HL-60 (cell line): ENCODE data around the gene CADM1.

Experiments used
- DNase-seq, 2 experiments: peaks; one replicate each; pipeline ENCODE4 v3.0.0-alpha.2; 2010 to 2020; ENCODE audit warnings: low read depth in 1 of 2, low spot score in 1 of 2
- H3K27ac ChIP-seq: fragments of 250-450 bp; sonication (Bioruptor Pico); replicated peaks from 2 replicates; pipeline ENCODE4 v1.5.1; 2020; ENCODE audit warnings: mild to moderate bottlenecking, moderate library complexity
- H3K27me3 ChIP-seq: fragments of 250-450 bp; sonication (Bioruptor Pico); 2 replicates; pipeline ENCODE4 v1.5.1; 2021; ENCODE audit warnings: mild to moderate bottlenecking, moderate library complexity; ENCODE audit not compliant: insufficient read depth, poor library complexity, severe bottlenecking
- H3K4me3 ChIP-seq: replicated peaks from 2 replicates; pipeline ENCODE4 v1.5.1; 2011; ENCODE audit warnings: mild to moderate bottlenecking, control low read depth, low read length; ENCODE audit not compliant: insufficient read depth
- CTCF ChIP-seq: IDR thresholded peaks from one replicate; pipeline ENCODE4 v1.5.1; 2011; ENCODE audit warnings: low read length, control low read depth, inconsistent platforms; ENCODE audit not compliant: insufficient read depth
- GABPA ChIP-seq: IDR thresholded peaks from 2 replicates; pipeline ENCODE4 v1.6.1; 2012; ENCODE audit warnings: low read depth
- POLR2AphosphoS5 ChIP-seq: IDR thresholded peaks from 2 replicates; pipeline ENCODE4 v1.6.1; 2012; ENCODE audit warnings: low read depth
- REST ChIP-seq: IDR thresholded peaks from 2 replicates; pipeline ENCODE4 v1.6.1; 2012; ENCODE audit warnings: low read depth; ENCODE audit not compliant: insufficient replicate concordance
- SPI1 ChIP-seq: IDR thresholded peaks from 2 replicates; pipeline ENCODE4 v1.6.1; 2012; ENCODE audit warnings: low read depth, mild to moderate bottlenecking, borderline replicate concordance

The CADM1 gene

GRCh38 chr11:115481528-115481927, 22.7 kb downstream of the CADM1 start:
- DNase-seq, result no peak

GRCh38 chr11:115480611-115481010, 23.6 kb downstream of the CADM1 start:
- no peak overlapping the region for H3K4me3 ChIP-seq
- no peak overlapping the region for H3K27ac ChIP-seq
- no peak for DNase-seq
- peaks cover 9% of the 10 kb centered on the region for H3K27me3 ChIP-seq
- no peak for TF ChIP-seq POLR2AphosphoS5
- no peak for TF ChIP-seq GABPA
- TF ChIP-seq REST, result no peak
- TF ChIP-seq SPI1, result no peak
- no peak for TF ChIP-seq CTCF

More at GRCh38 chr11:115481528-115481927, 22.7 kb downstream of the CADM1 start:
- Histone ChIP-seq H3K4me3 (no peak overlapping the region), H3K27me3 (peaks cover 9% of the 10 kb centered on the region), H3K27ac (no peak overlapping the region)
- TF ChIP-seq GABPA, result no peak
- no peak for TF ChIP-seq REST
- no peak for TF ChIP-seq CTCF
- TF ChIP-seq POLR2AphosphoS5, result no peak
- TF ChIP-seq SPI1, result no peak

GRCh38 chr11:115477410-115477809, 26.8 kb downstream of the CADM1 start:
- peaks cover 6% of the 10 kb centered on the region for H3K27me3 ChIP-seq
- no peak for DNase-seq
- TF ChIP-seq CTCF, result no peak
- TF ChIP-seq REST, result no peak
- no peak for TF ChIP-seq GABPA
- no peak for TF ChIP-seq SPI1
- no peak for TF ChIP-seq POLR2AphosphoS5
- H3K27ac ChIP-seq, result no peak overlapping the region
- H3K4me3 ChIP-seq, result no peak overlapping the region
